Osteoblast (primary cell): ENCODE results near the gene ARL2. TPM values are rescaled to one million over a fixed set of nuclear protein-coding genes. Genes with fewer than 3 reads are reported as not detected.

ENCODE experiments used
- DNase-seq: peaks from one replicate; pipeline ENCODE4 v3.0.0; 2011; ENCODE audit warnings: low spot score, mixed read lengths; ENCODE audit not compliant: insufficient read length; ENCODE audit errors: missing footprints
- H2AFZ ChIP-seq: 2 replicates; pipeline ENCODE4 v1.6.0; 2011; ENCODE audit warnings: mild to moderate bottlenecking, low read length
- H3K27ac ChIP-seq: 2 replicates; pipeline ENCODE4 v1.5.1; 2011; ENCODE audit warnings: mild to moderate bottlenecking, low read depth, low read length, moderate library complexity
- H3K27me3 ChIP-seq: 2 replicates; pipeline ENCODE4 v1.6.0; 2012; ENCODE audit warnings: mild to moderate bottlenecking, control low read depth, inconsistent platforms, low read length, moderate library complexity; ENCODE audit not compliant: insufficient read depth
- H3K36me3 ChIP-seq: 2 replicates; pipeline ENCODE4 v1.5.1; 2011; ENCODE audit warnings: mild to moderate bottlenecking, low read length, control low read depth, moderate library complexity; ENCODE audit not compliant: insufficient read depth
- H3K4me1 ChIP-seq: 2 replicates; pipeline ENCODE4 v1.5.1; 2011; ENCODE audit warnings: mild to moderate bottlenecking, low read length, control low read depth, moderate library complexity; ENCODE audit not compliant: insufficient read depth
- H3K4me2 ChIP-seq: 2 replicates; pipeline ENCODE4 v1.6.0; 2011; ENCODE audit warnings: mild to moderate bottlenecking, low read length; ENCODE audit not compliant: insufficient read depth
- H3K4me3 ChIP-seq: fragments of 200-600 bp; sonication (generic); 3 replicates; pipeline ENCODE4 v1.5.1; 2012; ENCODE audit warnings: mild to moderate bottlenecking, low read length, inconsistent platforms; ENCODE audit not compliant: insufficient read depth
- H3K79me2 ChIP-seq: 2 replicates; pipeline ENCODE4 v1.6.0; 2012; ENCODE audit warnings: mild to moderate bottlenecking, low read length, control low read depth, inconsistent platforms; ENCODE audit not compliant: insufficient read depth
- H3K9me3 ChIP-seq: 2 replicates; pipeline ENCODE4 v1.5.1; 2011; ENCODE audit warnings: low read depth, low read length, control low read depth
- H4K20me1 ChIP-seq: 2 replicates; pipeline ENCODE4 v1.6.0; 2012; ENCODE audit warnings: mild to moderate bottlenecking, low read length, control low read depth; ENCODE audit not compliant: insufficient read depth
- CTCF ChIP-seq: IDR thresholded peaks from 2 replicates; pipeline ENCODE4 v1.5.1; 2011; ENCODE audit warnings: mild to moderate bottlenecking, low read depth, low read length, moderate library complexity; ENCODE audit errors: extremely low read depth
- total RNA-seq: library from RNA; depleted of rRNA; stranded (reverse); fragments of >200 nt; gene quantifications from 2 replicates; pipeline ENCODE4 v1.2.3, GENCODE V29; 2012

The ARL2 gene
- total RNA-seq, 1 donor, result 78.5 TPM

- no peaks in the 10 kb centered on the region for H3K79me2 ChIP-seq
- no peak for TF ChIP-seq CTCF
- peak; percentile 25 for DNase-seq
- H3K4me1 ChIP-seq, result peaks cover 8% of the 10 kb centered on the region
- H2AFZ ChIP-seq, result no peak overlapping the region
- no peaks in the 10 kb centered on the region for H3K9me3 ChIP-seq
- H3K4me3 ChIP-seq, result no peak overlapping the region
- no peak overlapping the region for H3K27ac ChIP-seq
- no peaks in the 10 kb centered on the region for H3K27me3 ChIP-seq
- H3K36me3 ChIP-seq, result peaks cover 3% of the 10 kb centered on the region
- H3K4me2 ChIP-seq, result no peak overlapping the region
- no peaks in the 10 kb centered on the region for H4K20me1 ChIP-seq
Measured at GRCh38 chr11:65032216-65032615, 18.3 kb downstream of the ARL2 start.

- Histone ChIP-seq H3K27me3 (no peaks in the 10 kb centered on the region), H3K27ac (no peak overlapping the region), H4K20me1 (no peaks in the 10 kb centered on the region), H3K9me3 (no peaks in the 10 kb centered on the region), H2AFZ (no peak overlapping the region), H3K79me2 (no peaks in the 10 kb centered on the region), H3K36me3 (peaks cover 6% of the 10 kb centered on the region), H3K4me1 (no peaks in the 10 kb centered on the region), H3K4me3 (no peak overlapping the region), H3K4me2 (no peak overlapping the region)
- TF ChIP-seq CTCF, result no peak
- DNase-seq, result peak; percentile 44
Measured at GRCh38 chr11:65034423-65034822, 20.5 kb downstream of the ARL2 start.

GRCh38 chr11:65035579-65035978 is 21.6 kb downstream of the ARL2 start:
- H3K4me3 ChIP-seq, result no peak overlapping the region
- no peaks in the 10 kb centered on the region for H3K79me2 ChIP-seq
- H3K36me3 ChIP-seq, result peaks cover 6% of the 10 kb centered on the region
- peaks cover 5% of the 10 kb centered on the region for H3K4me1 ChIP-seq
- no peak for DNase-seq
- no peak for TF ChIP-seq CTCF
- H3K27me3 ChIP-seq, result no peaks in the 10 kb centered on the region
- no peak overlapping the region for H3K27ac ChIP-seq
- H4K20me1 ChIP-seq, result no peaks in the 10 kb centered on the region
- H3K4me2 ChIP-seq, result no peak overlapping the region
- H3K9me3 ChIP-seq, result no peaks in the 10 kb centered on the region
- no peak overlapping the region for H2AFZ ChIP-seq

GRCh38 chr11:65036931-65037330 is 23.0 kb downstream of the ARL2 start:
- no peak for TF ChIP-seq CTCF
- H3K27me3 ChIP-seq, result no peaks in the 10 kb centered on the region
- H3K27ac ChIP-seq, result no peak overlapping the region
- peak; percentile 47 for DNase-seq
- no peaks in the 10 kb centered on the region for H4K20me1 ChIP-seq
- H2AFZ ChIP-seq, result no peak overlapping the region
- no peak overlapping the region for H3K4me3 ChIP-seq
- H3K36me3 ChIP-seq, result peaks cover 6% of the 10 kb centered on the region
- H3K79me2 ChIP-seq, result peaks cover 3% of the 10 kb centered on the region
- no peaks in the 10 kb centered on the region for H3K9me3 ChIP-seq
- H3K4me1 ChIP-seq, result peaks cover 10% of the 10 kb centered on the region
- no peak overlapping the region for H3K4me2 ChIP-seq
